Islet precursor cell (in vitro differentiated cells): ENCODE results near the gene OFD1.

Experiments used
- DNase-seq: peaks from one replicate; pipeline ENCODE4 v3.0.0-alpha.2; 2018

OFD1 gene

GRCh38 chrX:13797512-13797911 is 63.0 kb downstream of the OFD1 start:
- DNase-seq = no peak

GRCh38 chrX:13798184-13798583 is 63.6 kb downstream of the OFD1 start:
- DNase-seq = no peak

- no peak for DNase-seq
Observed at GRCh38 chrX:13803116-13803515, 68.6 kb downstream of the OFD1 start.

- DNase-seq = no peak
Observed at GRCh38 chrX:13805241-13805640, 70.7 kb downstream of the OFD1 start.

GRCh38 chrX:13808293-13808692 is 73.7 kb downstream of the OFD1 start:
- no peak for DNase-seq

DNA sequence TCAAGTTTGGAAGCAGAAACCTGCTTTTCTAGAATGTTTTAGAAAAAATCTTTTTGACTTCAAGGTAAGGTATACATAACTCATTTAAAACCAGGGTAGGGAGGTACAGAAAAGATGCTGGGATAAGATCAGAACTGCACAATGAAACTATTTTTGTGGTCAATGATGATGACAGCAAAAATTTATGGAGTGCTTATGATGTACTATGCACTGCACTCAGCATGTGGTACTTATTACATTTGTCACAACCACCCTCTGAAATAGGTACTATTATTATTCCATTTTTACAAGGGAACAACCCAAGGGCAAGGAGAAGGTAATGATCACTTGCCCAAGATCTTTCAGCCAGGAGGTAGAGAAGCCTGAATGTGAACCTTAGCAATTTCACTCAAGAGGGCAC is 74.3 kb downstream of the OFD1 start:
- DNase-seq = no peak

DNA sequence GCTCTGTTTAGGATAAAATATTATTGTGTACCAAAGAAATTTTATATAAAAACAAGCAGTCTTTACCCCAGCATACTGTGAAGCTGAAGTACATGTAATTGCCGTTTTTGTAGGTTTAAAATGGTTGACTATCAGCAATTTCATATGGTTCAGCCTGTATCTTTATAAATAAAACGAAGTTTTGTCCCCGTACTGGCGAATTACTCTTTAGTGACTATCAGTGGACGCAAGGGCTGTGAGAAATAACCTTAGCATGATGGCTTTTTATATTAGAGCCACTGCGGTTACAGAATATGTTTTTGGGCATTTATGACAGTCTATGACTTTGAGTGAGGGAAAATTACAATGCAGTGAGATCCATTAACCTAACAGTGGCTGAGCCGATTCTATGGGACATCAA is 81.1 kb downstream of the OFD1 start:
- DNase-seq = no peak

GRCh38 chrX:13816176-13816575 is 81.6 kb downstream of the OFD1 start:
- DNase-seq = no peak

- DNase-seq = no peak
Observed at GRCh38 chrX:13816643-13817627, 82.4 kb downstream of the OFD1 start, which contains the start of gene GPM6B. Gene GPM6B, minus strand, starts transcription at chrX:13817093. Its CDS starts 189 bp downstream, at chrX:13816904.
